Activated CD8-positive, alpha-beta memory T cell treated with anti-CD3 and anti-CD28 coated beads for 48 hours (primary cell): ENCODE results near the gene CEP170B.
"Not testable (repeated sequence)": the region's sequence is repeated elsewhere in the genome, so short reads cannot be mapped to it uniquely, and the experiment has no call there.

Experiments
- DNase-seq, 3 experiments: peaks; one replicate each; pipeline ENCODE4 v3.0.0-alpha.2; 2020; ENCODE audit warnings: low read depth in 2 of 3, low spot score in 2 of 3

The CEP170B gene

GRCh38 chr14:104941508-104942365 lies 76.7 kb downstream of the CEP170B start:
- DNase-seq = no peak

DNA sequence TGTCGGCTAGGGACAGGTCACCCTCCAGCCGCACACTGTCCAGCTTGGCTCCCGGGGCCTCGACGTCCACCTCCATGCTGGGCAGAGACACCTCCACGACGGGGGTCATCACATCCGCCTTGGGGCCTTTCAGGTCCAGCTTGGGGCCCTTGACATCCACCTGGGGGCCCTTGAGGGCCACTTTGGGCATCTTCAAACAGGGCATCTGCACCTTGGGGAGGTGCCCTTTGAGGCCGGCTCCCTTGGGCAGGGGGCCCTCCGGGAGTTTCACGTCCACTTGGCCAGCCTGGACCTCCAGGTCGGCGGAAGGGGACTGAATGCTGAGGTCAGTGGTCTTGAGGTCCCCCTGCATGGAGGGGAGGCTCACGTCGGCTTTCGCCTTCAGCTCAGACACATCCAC lies 77.5 kb downstream of the CEP170B start:
- DNase-seq = no peak

DNA sequence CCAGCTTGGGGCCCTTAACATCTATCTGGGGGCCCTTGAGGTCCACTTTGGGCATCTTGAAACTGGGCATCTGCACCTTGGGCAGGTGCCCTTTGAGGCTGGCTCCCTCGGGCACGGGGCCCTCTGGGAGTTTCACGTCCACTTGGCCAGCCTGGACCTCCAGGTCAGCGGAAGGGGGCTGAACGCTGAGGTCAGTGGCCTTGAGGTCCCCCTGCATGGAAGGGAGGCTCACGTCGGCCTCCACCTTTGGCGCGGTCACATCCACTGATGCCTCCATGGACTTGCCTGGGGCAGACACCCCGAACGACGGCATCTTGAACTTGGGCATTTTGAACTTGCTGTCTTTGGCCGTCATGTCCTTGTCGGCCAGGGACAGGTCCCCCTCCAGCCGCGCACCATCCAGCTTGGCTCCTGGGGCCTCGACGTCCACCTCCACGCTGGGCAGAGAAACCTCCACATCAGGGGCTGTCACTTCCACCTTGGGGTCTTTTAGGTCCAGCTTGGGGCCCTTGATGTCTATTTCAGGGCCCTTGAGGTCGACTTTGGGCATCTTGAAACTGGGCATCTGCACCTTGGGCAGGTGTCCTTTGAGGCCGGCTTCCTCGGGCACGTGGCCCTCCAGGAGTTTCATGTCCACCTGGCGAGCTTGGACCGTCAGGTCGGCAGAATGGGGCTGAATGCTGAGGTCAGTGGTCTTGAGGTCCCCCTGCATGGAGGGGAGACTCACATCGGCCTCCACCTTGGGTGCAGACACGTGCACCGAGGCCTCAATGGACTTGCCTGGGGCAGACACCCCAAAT lies 78.3 kb downstream of the CEP170B start:
- DNase-seq = not testable (repeated sequence)

GRCh38 chr14:104944016-104944308 lies 78.9 kb downstream of the CEP170B start:
- DNase-seq = not testable (repeated sequence)

DNA sequence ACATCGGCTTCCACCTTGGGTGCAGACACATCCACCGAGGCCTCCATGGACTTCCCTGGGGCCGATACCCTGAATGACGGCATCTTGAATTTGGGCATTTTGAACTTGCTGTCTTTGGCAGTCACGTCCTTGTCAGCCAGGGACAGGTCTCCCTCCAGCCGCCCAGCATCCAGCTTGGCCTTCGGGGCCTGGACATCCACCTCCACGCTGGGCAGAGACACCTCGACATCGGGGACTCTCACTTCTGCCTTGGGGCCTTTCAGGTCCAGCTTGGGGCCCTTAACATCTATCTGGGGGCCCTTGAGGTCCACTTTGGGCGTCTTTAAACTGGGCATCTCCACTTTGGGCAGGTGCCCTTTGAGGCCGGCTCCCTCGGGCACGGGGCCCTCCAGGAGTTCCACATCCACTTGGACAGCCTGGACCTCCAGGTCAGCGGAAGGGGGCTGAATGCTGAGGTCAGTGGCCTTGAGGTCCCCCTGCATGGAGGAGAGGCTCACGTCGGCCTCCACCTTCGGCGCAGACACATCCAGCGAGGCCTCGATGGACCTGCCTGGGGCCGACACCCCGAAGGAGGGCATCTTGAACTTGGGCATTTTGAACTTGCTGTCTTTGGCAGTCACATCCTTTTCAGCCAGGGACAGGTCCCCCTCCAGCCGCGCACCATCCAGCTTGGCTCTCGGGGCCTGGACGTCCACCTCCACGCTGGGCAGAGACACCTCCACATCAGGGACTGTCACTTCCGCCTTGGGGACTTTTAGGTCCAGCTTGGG lies 79.6 kb downstream of the CEP170B start:
- DNase-seq = not testable (repeated sequence)

- not testable (repeated sequence) for DNase-seq
Observed at GRCh38 chr14:104945266-104945665, 80.2 kb downstream of the CEP170B start.
